Astrocyte of the spinal cord (primary cell): ENCODE results near the gene NAGS.

Source experiments
- DNase-seq: peaks from one replicate; pipeline ENCODE4 v3.0.0; 2011; ENCODE audit warnings: low read depth, low spot score
- H3K4me3 ChIP-seq: 2 replicates; pipeline ENCODE4 v1.5.1; 2011; ENCODE audit warnings: low read depth, mild to moderate bottlenecking, low read length, moderate library complexity
- in situ Hi-C: cut with HindIII; loops from 2 replicates; pipeline ENCODE4 v1.10.0; 2017; ENCODE audit warnings: low sequenced_read_pairs
- TF ChIP-seq, protein P1 (sequence below): IDR thresholded peaks from 2 replicates; pipeline ENCODE4 v1.5.1; 2012; ENCODE audit warnings: low read depth, mild to moderate bottlenecking, low read length, inconsistent platforms

Gene NAGS

GRCh38 chr17:43976963-43977837, 27.2 kb upstream of the NAGS start:
- DNase-seq = no peak
- TF ChIP-seq, protein P1, sequence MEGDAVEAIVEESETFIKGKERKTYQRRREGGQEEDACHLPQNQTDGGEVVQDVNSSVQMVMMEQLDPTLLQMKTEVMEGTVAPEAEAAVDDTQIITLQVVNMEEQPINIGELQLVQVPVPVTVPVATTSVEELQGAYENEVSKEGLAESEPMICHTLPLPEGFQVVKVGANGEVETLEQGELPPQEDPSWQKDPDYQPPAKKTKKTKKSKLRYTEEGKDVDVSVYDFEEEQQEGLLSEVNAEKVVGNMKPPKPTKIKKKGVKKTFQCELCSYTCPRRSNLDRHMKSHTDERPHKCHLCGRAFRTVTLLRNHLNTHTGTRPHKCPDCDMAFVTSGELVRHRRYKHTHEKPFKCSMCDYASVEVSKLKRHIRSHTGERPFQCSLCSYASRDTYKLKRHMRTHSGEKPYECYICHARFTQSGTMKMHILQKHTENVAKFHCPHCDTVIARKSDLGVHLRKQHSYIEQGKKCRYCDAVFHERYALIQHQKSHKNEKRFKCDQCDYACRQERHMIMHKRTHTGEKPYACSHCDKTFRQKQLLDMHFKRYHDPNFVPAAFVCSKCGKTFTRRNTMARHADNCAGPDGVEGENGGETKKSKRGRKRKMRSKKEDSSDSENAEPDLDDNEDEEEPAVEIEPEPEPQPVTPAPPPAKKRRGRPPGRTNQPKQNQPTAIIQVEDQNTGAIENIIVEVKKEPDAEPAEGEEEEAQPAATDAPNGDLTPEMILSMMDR = no peak
- no peak overlapping the region for H3K4me3 ChIP-seq
- in situ Hi-C loops = no loop called here

DNA sequence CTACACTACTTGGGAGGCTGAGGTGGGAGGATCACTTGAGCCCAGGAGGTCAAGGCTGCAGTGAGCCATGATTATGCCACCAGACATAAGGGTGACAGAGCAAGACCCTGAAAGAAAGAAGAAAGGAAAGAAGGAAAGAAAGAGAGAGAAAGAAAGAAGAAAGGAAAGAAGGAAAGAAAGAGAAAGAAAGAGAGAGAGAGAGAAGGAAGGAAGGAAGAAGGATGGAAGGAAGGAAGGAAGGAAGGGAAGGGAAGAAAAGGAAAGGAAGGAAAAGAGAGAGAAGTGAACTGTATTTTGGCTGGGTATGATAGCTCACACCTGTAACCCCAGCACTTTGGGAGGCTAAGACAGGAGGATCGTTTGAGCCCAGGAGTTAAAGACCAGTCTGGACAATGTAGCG, 26.3 kb upstream of the NAGS start:
- H3K4me3 ChIP-seq = no peak overlapping the region
- no peak for DNase-seq
- TF ChIP-seq, protein P1 = no peak
- in situ Hi-C loops = no loop called here

- DNase-seq = no peak
- TF ChIP-seq, protein P1 = no peak
- in situ Hi-C loops = no loop called here
- no peak overlapping the region for H3K4me3 ChIP-seq
Measured at GRCh38 chr17:43979011-43979410, 25.4 kb upstream of the NAGS start.

- no peak for DNase-seq
- in situ Hi-C loops = no loop called here
- TF ChIP-seq, protein P1 = no peak
- H3K4me3 ChIP-seq = no peak overlapping the region
Measured at GRCh38 chr17:43979671-43980070, 24.8 kb upstream of the NAGS start.

DNA sequence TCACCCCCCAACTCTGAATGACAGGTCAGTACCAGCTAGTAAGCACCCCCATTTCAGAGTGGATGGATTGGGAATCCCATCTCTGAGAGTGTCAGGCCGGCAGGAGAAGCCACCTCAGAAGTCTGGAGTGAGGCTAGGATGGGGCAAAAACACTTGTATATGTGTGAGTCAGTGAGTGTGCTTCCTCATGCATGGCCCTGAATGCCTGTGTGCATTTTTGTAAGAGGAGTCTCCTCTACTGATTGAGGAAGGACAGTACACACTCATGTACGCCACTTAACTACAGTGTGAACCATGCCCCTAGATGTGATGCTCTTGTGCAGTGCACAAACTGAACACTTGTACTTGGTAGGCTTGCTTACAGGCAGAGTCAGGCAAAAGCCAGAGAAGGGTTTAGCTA, 22.3 kb upstream of the NAGS start:
- TF ChIP-seq, protein P1 = no peak
- no peak for DNase-seq
- in situ Hi-C loops = no loop called here
- H3K4me3 ChIP-seq = no peak overlapping the region

- no peak overlapping the region for H3K4me3 ChIP-seq
- no peak for DNase-seq
- TF ChIP-seq, protein P1 = no peak
- in situ Hi-C loops = no loop called here
Measured at GRCh38 chr17:43983196-43983514, 21.3 kb upstream of the NAGS start.
